NCI-H524 (cell line): ENCODE data around the gene KCNQ1.

Source experiments
- DNase-seq, 2 experiments: peaks; one replicate each; lab custom pipeline; 2025; lab: John Stamatoyannopoulos, UW

KCNQ1 gene

DNA sequence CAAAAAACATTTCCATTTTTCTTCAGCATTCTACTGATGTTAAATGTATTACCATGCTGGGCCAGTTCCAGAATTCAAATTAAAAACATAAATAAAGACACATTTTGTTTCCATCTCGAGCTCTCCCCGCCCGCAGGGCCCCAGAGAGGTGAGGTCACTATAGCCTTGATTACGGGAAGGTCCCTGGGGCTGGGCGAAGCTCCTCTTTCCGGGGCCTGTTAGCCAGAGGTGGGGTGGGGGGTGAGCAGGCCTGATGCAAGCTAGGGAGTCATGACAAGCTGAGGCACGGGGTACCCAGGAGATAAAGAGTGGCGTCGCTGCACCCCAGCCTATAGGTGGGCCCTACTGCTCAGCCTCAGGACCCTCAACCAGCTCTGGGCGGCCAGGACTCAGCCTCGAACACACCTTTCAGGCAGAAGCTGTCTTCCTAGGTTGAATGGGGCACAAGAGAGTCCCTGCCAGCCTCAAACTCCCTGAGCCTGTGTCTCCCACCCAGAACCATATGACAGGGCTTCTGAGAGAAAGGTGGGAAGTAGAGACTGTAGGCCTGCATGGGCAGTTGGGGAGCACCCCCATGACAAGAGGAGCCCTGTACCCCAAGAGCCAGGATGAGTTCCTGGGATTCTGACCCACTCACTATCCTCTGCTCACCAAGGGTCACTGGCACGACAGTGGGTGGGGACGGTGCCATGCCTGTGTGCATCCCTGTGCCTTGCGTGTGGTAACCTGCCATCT, 220.2 kb downstream of the KCNQ1 start:
- DNase-seq, result no peak

DNA sequence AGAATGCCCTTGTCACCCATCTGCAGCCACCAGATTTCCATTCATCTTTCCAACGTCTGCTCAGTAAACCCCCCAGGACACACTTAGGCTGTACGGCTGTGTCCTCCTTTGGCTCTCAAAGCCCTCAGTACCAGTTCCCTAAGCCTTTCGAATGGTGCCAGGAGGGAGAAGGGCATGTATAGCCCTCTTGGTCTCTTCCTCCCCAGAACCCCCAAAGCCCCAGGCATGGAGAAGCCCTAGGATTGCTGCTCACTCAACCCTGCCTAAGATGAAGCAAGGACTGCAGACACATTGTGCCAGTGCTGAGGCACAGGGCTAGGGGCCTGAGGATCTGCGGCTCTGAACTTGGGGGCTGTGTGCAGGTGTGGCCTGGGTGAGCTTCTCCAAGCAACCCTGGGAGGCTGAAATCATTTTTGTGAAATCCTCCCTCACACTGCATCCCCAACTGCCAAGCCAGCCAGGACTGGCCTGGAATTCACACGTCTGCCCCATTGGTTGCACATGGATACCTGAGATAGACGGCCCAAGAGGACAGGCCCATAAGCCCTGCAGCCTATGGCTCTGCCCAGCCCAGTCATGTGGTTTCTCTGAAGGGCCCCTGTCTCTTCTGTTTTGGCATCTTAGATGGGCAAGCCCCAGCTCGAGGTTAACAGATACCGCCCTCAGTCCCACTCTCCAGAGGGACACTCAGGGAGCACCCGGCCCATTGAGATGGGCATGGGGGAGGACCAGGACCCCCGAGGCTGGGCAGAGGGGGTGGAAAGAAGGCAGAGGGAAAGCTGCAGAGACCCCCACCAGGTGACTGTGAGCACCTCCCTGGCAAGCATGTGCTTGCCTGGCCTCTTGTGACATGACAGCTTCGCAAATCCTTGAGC, 221.0 kb downstream of the KCNQ1 start:
- DNase-seq, result no peak

DNA sequence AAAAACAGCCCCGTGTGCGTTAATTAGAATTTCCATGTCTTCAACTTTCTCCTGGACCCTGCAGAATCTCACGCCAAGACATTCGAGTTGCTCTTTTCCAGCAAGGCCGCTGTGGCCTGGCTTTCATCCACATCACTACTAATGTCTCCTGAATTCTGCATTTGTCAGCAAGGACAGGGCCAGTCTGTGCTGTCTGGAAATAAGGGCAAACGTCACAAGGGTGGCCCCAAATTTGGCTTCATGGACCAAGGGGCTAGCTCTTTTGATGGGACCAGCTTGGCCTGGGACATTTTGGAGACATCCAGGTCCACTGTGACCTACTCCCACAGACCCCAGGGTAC, 221.6 kb downstream of the KCNQ1 start:
- DNase-seq, result no peak

DNA sequence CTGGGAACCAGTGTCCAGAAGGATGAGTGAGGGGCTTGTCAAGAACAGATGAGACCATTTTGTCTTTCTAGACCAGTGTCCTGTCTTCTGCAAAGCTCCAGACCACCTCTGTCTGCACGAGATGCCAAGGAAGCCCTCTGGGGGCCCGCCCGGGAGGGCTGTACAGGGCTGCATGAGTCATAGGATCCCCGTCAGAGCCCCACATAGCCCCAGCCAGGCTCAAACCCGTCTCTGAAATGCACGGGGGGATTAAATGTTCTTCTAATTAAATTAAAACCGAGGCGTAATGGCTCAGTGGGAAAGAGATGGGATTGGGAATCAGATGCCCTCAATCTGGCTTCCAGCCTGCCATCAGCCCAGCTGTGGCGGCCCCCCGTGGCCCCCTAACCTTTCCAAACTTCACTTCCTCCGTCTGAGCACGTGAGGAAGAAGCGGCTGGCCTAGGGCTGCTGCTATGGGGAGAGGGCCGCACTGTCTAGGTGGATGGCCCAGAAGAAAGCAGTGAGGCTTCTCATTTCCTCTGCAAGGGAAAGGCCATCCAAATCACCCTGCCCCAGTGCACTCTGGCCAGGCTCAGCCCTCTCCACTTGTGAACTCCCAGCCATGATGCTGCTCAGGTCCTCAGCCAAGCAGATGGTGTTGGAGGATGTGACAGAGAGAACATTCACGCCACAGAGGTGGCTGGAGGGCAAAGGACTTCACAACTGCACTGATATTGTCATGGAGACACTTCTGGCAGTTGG, 222.2 kb downstream of the KCNQ1 start:
- DNase-seq, result no peak

GRCh38 chr11:2667940-2668339, 223.1 kb downstream of the KCNQ1 start:
- DNase-seq, result no peak

DNA sequence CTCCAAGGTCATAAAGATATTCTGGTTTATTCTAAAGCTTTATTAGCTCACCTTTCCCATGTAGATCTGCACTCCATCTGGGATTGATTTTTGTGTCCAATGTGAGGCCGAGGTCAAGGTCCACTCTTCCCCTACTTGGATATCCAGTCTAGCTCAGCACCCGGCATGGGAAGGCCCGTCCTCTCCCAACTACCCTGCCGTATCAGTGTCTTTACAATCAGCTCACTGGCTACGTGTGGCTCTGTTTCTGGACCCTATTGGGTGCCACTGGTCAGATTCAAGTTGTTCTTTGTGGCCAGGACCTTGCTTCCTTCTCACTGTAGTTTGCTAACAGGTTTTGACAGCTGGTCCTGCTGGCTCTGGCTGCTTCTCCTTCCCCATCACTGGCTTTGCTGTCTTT, 224.1 kb downstream of the KCNQ1 start:
- DNase-seq, result no peak

- peak; percentile 15 to 62 for DNase-seq
Measured at GRCh38 chr11:2669634-2670469, 225.0 kb downstream of the KCNQ1 start.

DNA sequence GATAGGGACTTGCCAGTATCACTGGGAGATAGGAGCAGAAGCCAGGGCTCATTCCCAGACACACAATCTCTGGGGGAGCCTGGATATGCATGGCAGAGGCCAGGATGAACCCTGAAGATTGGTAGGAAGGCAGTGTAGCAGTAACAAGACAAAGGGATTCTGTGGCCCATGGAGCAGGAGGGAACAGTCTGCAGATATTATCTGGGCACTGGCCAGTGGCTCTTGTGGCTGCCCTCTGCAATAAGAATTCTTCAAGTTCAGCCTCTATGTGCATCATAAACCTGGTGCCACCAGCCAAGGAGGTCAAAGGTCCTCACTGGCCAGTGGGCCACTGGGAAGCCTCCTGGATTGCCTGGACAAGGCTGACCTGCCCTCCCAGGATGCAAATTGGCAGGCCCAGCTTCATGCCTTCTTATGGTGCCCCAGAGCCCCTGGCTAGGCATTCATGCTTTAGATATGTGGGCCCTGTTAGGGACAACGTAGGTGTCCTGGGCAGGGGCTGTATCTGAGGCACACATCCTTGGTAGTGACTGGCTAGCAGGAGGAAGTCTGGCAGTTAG, 225.8 kb downstream of the KCNQ1 start:
- DNase-seq, result no peak

DNA sequence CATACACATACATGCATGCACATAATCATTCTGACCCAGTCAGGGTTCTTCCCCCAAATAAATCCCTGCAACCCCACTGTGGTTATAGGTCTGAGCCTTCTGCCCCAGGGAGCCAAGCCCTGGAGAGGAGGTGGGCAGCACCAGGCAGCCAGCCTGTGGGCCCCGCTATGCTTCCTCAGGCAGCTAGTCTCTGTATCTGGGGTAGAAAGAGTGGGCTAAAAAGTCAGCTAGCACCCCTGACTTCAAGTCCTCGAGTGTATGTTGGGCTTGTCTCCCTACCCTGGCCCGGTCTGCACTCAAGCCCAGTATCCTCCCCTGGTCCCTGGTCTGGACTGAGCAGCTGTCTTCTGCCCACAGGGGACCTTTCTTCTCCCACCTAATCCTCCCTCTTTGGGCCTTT, 226.9 kb downstream of the KCNQ1 start:
- no peak for DNase-seq

- no peak for DNase-seq
Measured at GRCh38 chr11:2672553-2673249, 227.9 kb downstream of the KCNQ1 start.

- no peak for DNase-seq
Measured at GRCh38 chr11:2673250-2673610, 228.4 kb downstream of the KCNQ1 start.

DNA sequence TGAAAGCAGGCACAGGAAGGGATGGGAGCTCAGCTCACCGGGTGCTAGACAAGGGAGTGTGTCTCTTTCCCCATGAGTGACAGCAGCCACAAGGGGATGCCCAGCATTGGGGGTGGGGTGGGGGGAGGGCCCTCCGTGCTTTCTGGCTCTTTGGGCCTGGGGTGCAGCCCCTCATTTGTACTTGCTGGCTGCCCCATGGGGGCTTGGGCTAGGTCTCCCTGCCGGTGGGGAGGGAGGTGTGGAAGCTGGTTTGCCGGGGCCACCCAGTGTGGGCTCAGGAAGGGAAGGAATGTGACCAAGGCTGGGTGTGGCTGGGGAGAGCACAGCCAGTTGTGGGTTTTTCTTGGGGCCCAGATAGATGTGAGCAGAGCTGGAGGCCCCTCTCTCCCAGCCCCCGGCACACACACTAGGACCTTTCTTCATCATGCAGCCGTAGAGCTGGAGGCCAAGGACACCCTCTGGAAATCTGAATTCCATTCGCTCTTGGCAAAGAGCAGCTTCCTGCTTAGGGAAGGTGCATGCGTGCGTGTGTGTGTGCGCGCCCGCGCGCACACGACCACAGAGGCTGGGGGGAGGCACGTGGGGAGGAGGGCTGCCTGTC, 229.2 kb downstream of the KCNQ1 start:
- no peak for DNase-seq

DNA sequence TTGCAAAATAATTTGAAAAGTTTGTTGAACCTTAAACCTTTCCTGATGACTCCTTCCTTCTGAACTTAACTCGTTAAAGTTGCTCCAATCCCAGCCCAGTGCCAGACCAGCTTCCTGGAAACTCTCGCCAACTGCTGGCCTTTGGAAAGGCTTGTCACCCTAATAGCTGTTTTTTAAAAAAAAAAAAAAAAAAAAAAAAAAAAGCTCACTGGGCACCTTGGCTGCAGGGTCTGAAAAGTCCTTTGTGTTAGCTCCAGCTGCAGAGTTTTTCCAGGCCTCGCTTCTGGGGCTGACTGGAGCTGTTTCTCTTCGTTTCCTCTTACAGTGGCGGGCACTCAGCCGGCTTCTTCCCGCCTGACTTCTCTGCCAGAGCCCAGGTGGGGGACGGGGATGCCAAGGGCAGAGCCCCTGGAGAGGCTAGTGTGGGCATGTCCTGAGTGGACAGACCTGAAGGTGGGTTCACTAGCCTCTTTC, 229.9 kb downstream of the KCNQ1 start:
- no peak for DNase-seq

DNA sequence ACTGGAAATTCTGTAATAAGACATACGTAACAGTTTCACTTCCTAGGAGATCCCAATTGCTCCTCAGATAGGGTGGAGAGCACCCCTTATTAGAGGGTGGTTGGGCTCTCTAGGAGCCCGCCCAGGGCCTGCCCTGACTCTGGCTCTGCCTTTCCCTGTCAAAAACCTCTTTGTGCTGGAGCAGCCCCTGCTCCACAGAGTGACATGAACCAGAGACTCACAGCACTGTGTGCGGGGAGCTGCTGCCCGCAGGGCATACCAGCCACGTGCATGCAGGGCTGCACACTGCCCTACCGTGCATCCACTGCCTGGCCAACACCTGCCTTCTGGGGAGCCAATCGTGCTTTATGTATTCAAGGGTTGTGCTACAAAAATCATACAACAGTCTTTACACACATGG, 230.7 kb downstream of the KCNQ1 start:
- DNase-seq, result no peak

GRCh38 chr11:2677127-2677526, 232.3 kb downstream of the KCNQ1 start:
- DNase-seq, result no peak

- no peak for DNase-seq
Measured at GRCh38 chr11:2678396-2678795, 233.6 kb downstream of the KCNQ1 start.

DNA sequence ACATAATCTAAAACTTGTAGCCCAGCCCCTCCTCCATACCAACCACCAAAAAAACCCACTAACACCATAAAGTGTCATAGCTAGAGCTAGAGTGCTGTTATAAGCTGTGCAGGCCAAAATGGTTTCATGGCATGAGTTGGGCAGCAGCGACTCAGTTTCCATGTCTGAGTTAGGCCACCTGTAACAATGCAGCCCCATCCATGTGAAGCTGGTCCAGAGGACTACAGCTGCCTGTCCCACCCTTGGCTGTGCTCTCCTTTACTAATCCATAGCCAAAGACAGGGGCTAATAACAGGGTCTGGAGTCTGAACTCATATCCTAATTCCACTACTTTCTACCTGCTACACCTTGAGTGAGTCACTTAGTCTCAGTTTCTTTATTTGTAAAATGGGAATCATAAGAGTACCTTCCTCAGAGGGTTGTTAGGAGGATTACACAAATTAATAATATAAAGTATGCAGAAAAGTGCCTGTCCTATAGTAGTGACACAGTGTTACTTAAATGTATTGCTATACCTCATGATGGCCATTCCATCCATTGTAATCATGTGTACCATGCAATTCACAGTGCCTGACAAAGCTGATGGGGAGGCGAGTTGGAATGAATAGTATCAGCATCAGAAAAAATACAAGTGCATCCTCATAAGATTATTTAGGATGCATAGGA, 234.3 kb downstream of the KCNQ1 start:
- DNase-seq, result no peak

DNA sequence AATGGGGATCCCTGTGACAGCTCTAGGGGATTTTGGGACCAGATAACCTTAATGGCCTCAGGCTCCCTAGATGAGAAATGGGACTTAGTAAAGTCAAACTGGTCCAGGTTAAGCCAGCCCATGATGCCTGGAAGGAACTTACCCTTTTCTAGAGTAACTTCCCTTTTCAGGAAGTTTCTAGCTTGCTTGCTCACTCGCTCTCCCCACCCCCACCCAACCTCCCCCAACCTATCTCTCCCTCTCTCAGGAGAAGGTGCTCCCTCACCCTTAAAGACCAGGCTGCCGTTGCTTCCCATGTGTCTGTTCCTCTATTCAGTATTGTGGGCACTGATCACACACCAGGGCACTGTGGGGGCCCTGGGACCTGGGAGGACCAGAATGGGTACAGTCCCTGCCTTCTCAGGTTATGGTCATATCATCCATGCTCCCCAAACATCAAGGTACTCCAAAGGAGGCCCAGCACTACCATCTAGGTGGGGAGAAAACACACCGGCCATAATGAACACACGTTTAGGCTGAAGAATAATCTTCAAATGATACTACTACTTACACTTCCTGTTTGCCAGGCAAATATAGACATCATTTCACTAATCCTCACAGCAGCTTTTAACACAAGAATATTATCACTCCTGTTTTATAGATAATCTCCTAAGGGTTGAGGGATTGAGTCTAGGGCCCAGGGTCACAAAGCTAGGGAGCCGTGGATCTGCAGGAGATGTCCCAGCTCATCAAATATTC, 236.8 kb downstream of the KCNQ1 start:
- DNase-seq, result no peak

GRCh38 chr11:2683806-2684205, 239.0 kb downstream of the KCNQ1 start:
- DNase-seq, result no peak
